Activated gamma-delta T cell treated with anti-CD3 and anti-CD28 coated beads, Interleukin-2, amount 50 U/mL, for 16 hours (primary cell): ENCODE data around the gene PREP.
"Not testable (repeated sequence)": the region's sequence is repeated elsewhere in the genome, so short reads cannot be mapped to it uniquely, and the experiment has no call there.

Experiments used
- DNase-seq: peaks from one replicate; pipeline ENCODE4 v3.0.0-alpha.2; 2020; ENCODE audit warnings: low read depth

Gene PREP

DNA sequence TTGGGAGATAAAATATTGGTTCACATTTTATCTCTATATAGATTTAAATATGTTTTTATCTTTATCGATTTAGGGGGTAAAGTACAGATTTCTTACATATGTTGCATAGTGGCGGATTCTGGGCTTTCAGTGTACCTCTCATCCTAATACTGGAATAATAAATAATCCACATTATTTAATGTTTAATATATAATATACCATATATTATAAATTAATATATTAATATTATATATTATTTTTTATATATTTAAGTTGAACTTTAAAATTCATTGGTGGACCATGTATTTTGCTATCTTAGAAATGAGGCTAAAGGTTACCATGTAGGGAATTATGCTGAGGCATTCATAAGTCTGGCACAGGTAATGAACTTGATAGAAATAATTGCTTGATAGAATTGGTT lies 133.5 kb downstream of the PREP start:
- no peak for DNase-seq

GRCh38 chr6:105263685-105264610 lies 138.9 kb downstream of the PREP start:
- no peak for DNase-seq

DNA sequence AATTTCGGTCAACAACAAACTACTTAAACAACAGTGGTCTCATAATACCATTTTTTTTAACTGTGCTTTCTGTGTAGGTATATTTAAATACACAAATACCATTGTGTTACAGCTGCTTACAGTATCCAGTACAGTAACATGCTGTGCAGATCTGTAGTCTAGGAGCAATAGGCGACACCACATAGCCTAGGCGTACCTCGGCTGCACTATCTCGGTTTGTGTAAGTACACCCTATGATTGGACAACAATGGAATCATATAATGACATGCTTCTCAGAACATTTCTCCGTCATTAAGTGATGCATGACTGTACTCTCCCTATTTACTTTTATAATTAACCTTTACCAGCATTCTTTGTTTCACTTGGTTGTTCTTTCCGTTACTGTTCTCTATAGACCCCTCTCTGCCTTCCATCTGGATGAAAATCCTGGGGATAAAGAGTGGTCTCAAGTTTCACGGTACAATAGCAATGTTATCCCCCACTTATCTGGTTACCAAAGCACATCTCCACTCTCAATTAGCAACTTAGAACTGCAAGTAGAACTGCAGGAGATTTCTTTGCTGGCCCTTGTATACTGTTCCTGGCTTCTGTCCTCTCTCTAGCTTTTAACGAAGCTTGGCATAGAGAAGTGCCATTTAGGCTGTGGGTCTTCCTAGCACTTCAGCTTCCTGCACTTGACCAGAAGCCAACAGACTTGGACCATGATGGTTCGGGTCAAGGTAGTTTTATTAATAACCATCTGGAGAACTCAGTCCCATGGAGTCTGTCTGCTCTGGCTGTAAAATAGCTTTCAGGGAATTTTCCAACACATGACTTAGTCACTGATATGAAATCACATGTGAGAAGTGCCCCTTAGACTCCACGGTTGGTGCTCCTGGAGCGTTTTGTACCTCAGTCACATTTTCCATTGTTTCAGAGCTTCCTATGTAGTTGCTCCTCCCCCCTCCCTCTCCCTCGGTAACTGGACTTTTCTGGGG lies 142.7 kb downstream of the PREP start:
- no peak for DNase-seq

- no peak for DNase-seq
Measured at GRCh38 chr6:105258816-105259215, 144.1 kb downstream of the PREP start.

GRCh38 chr6:105257340-105257739 lies 145.5 kb downstream of the PREP start:
- DNase-seq = no peak

- no peak for DNase-seq
Measured at GRCh38 chr6:105256619-105257018, 146.3 kb downstream of the PREP start.

GRCh38 chr6:105253787-105254186 lies 149.1 kb downstream of the PREP start:
- no peak for DNase-seq

- no peak for DNase-seq
Measured at GRCh38 chr6:105251689-105252088, 151.2 kb downstream of the PREP start.

- DNase-seq = no peak
Measured at GRCh38 chr6:105250533-105250932, 152.3 kb downstream of the PREP start.

- DNase-seq = no peak
Measured at GRCh38 chr6:105243487-105243886, 159.4 kb downstream of the PREP start.

DNA sequence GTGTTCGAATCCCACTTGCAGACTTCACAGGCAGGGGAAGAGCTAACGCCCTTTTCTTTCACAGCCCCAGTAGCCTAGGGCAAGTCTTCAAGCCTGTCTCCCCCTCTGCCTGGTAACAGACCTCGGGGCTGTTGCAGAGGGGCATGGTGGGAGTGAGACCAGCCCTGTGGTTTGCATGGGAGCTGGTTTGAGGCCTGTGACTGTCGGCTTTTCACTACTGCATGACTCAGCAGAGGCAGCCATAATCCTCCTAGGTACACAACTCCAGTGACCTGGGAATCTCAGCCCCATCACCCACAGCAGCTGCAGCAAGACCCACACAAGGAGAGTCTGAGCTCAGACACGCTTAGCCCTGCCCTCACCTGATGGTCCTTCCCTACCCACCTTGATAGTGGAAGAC lies 167.7 kb downstream of the PREP start:
- no peak for DNase-seq

DNA sequence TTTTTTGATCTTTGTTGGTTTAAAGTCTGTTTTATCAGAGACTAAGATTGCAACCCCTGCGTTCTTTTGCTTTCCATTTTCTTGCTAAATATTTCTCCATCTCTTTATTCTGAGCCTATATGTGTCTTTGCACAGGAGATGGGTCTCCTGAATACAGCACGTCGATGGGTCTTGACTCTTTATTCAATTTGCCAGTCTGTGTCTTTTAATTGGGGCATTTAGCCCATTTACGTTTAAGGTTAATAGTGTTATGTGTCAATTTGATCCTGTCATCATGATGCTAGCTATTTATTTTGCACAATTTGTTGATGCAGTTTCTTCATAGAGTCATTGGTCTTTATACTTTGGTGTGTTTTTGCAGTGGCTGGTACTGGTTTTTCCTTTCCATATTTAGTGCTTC lies 171.1 kb downstream of the PREP start:
- DNase-seq = not testable (repeated sequence)
